Measurements from ENCODE around the gene ANKRD1. TPM values are rescaled to one million over a fixed set of nuclear protein-coding genes. Genes with fewer than 3 reads are reported as not detected.

The ANKRD1 gene
- total RNA-seq, 1 experiment from 2014 or later = 0.11 TPM

DNA sequence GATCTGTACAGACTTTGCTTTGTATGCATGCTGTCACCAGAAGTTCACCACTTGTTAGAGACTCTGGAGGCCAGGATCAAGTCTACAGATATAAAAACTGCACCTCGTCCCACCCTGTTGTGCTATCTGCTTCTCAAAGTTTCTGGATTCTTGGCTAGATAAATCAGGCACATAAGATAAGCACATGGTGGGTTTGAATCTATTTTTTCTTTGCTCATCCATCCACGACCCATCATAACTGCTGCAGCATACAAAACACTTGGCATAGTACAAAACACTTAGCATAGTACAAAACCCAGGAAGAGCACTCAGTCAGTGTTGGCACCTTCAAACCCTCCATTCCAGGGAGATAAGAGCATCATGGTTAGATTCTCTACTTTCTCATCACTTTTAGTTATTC, 42.4 kb upstream of the ANKRD1 start:
- Histone ChIP-seq H2BK20ac (ENCODE audit: low read depth, low read length, poor library complexity, severe bottlenecking) (no peak overlapping the region), H2BK12ac (ENCODE audit: insufficient read length, low read depth, low read length) (no peak overlapping the region), H3K79me1 (ENCODE audit: insufficient read depth, low read depth, low read length, poor library complexity, severe bottlenecking) (no peaks in the 10 kb centered on the region), H2BK5ac (ENCODE audit: insufficient read length, low read length) (no peak overlapping the region), H3K14ac (ENCODE audit: insufficient read depth, low read length) (no peak overlapping the region), H3K9me3 (ENCODE audit: control insufficient read depth, low read depth, low read length) (no peaks in the 10 kb centered on the region), H3K9ac (ENCODE audit: extremely low read depth, insufficient read length, low read length) (no peak overlapping the region), H4K20me1 (ENCODE audit: control insufficient read depth, insufficient read depth, insufficient read length) (no peaks in the 10 kb centered on the region), H4K5ac (ENCODE audit: insufficient read length, low read depth, low read length) (no peak overlapping the region), H2AK5ac (ENCODE audit: insufficient read length, low read length) (no peak overlapping the region), H4K91ac (ENCODE audit: insufficient read length, low read depth, low read length) (no peak overlapping the region), H3K27ac (ENCODE audit: insufficient read length, low read depth, low read length) (no peak overlapping the region), H3K27me3 (ENCODE audit: insufficient read depth, low read length) (no peaks in the 10 kb centered on the region), H3K23me2 (ENCODE audit: insufficient read length, low read depth, low read length, poor library complexity, severe bottlenecking) (no peaks in the 10 kb centered on the region), H3K56ac (ENCODE audit: insufficient read length, low read depth, low read length) (no peak overlapping the region), H3K4me2 (ENCODE audit: insufficient read depth, insufficient read length, low read length) (no peak overlapping the region), H2AFZ (ENCODE audit: low read length) (no peak overlapping the region), H4K8ac (replicated peaks; ENCODE audit: insufficient read length, low read depth, low read length) (no peak overlapping the region), H3K4ac (ENCODE audit: low read depth, low read length) (no peak overlapping the region), H2BK120ac (ENCODE audit: low read depth, low read length, poor library complexity, severe bottlenecking) (no peak overlapping the region), H3K4me1 (ENCODE audit: insufficient read depth, low read length) (no peaks in the 10 kb centered on the region), H3K23ac (ENCODE audit: insufficient read length, low read depth, low read length) (no peak overlapping the region), H3T11ph (ENCODE audit: low read length) (no peak overlapping the region), H3K18ac (ENCODE audit: insufficient read length, low read depth, low read length) (no peak overlapping the region), H2BK15ac (ENCODE audit: low read depth, low read length) (no peak overlapping the region), H3K79me2 (ENCODE audit: insufficient read depth, low read length) (no peaks in the 10 kb centered on the region)
- peaks cover 75% of the 10 kb centered on the region for H3K27me3 Mint-ChIP-seq (ENCODE audit: low read depth)
- no peak overlapping the region for H3K27ac Mint-ChIP-seq
- no peak overlapping the region for H3K4me3 Mint-ChIP-seq
- no peaks in the 10 kb centered on the region for H3K9me3 Mint-ChIP-seq
- no CpG with 5 or more reads among the region's 2 CpGs for WGBS (ENCODE audit: extremely low coverage, insufficient read length, low lambda C conversion rate)
- no peaks in the 10 kb centered on the region for H3K4me1 Mint-ChIP-seq
- TF ChIP-seq, protein P1, sequence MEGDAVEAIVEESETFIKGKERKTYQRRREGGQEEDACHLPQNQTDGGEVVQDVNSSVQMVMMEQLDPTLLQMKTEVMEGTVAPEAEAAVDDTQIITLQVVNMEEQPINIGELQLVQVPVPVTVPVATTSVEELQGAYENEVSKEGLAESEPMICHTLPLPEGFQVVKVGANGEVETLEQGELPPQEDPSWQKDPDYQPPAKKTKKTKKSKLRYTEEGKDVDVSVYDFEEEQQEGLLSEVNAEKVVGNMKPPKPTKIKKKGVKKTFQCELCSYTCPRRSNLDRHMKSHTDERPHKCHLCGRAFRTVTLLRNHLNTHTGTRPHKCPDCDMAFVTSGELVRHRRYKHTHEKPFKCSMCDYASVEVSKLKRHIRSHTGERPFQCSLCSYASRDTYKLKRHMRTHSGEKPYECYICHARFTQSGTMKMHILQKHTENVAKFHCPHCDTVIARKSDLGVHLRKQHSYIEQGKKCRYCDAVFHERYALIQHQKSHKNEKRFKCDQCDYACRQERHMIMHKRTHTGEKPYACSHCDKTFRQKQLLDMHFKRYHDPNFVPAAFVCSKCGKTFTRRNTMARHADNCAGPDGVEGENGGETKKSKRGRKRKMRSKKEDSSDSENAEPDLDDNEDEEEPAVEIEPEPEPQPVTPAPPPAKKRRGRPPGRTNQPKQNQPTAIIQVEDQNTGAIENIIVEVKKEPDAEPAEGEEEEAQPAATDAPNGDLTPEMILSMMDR (conservative IDR thresholded peaks at IDR 0.05) = no peak
- DNase-seq = no peak
- no peaks in the 10 kb centered on the region for H3K36me3 Mint-ChIP-seq (ENCODE audit: insufficient read depth in 1 of 3, low read depth in 3 of 3)
